RPMI7951 (cell line): ENCODE data around the gene ALG14. TPM values are rescaled to one million over a fixed set of nuclear protein-coding genes. Genes with fewer than 3 reads are reported as not detected.

Experiments
- DNase-seq: peaks from one replicate; pipeline ENCODE4 v3.0.0-alpha.2; 2012; ENCODE audit warnings: low read depth
- total RNA-seq: library from RNA; depleted of rRNA; stranded (reverse); fragments of >200 nt; shearing (Covaris generic); gene quantifications from 2 replicates; pipeline ENCODE4 v1.2.3, GENCODE V29; 2014; rRNA removed

The ALG14 gene
- total RNA-seq, 1 experiment from 2014 or later: 9.5 TPM

GRCh38 chr1:94928293-94928939, 144.3 kb downstream of the ALG14 start:
- DNase-seq: no peak

GRCh38 chr1:94927405-94928175, 145.2 kb downstream of the ALG14 start:
- DNase-seq: peak; percentile 70

GRCh38 chr1:94926915-94927404, 145.8 kb downstream of the ALG14 start, which contains the start of gene CNN3:
Gene CNN3, minus strand, starts transcription at chr1:94927110. Its CDS starts 216 bp downstream, at chr1:94926894.
- peak; percentile 94 for DNase-seq

- DNase-seq: peak; percentile 55
These were observed 146.4 kb downstream of the ALG14 start for GRCh38 chr1:94926126-94926914.

GRCh38 chr1:94925561-94926125, 147.1 kb downstream of the ALG14 start:
- DNase-seq: peak; percentile 94

- DNase-seq: no peak
These were observed 147.7 kb downstream of the ALG14 start for GRCh38 chr1:94925004-94925403.

Other genes with a start within 250 kb of the ALG14 start
- 315 and 321 TPM in 2 replicates for gene CNN3, start 145.8 kb downstream of the ALG14 start, total RNA-seq
- 0.48 and 0.59 TPM in 2 replicates for gene TLCD4, start 44.4 kb upstream of the ALG14 start, total RNA-seq
- 21.3 and 25.0 TPM in 2 replicates for gene RWDD3, start 161.3 kb upstream of the ALG14 start, total RNA-seq